Bone marrow (tissue), 2 donors: Measurements from ENCODE around the gene POGK.
"Not testable (repeated sequence)": the region's sequence is repeated elsewhere in the genome, so short reads cannot be mapped to it uniquely, and the experiment has no call there.

ENCODE experiments used
- DNase-seq, 2 donors: peaks; one replicate each; lab custom pipeline; 2025; lab: John Stamatoyannopoulos, UW

The POGK gene

DNA sequence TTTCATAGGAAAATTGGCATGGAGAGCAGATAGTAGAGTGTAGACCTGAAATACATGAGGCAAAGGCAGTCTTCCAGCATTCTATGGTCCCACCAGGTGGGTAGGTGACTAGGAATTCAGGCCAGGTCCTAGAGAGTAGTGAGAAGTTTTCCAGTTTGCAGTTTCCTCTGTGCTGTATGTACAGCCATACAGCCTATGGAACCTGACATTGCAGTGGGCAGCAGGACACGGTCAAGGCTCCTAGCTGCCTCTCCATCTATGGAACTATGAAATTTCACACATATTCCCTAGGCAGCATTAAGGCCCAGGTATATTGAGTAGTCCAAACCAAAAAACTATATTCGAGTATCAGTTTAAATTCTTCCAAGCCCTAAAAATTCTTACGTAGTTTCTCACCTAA, 16.3 kb downstream of the POGK start:
- DNase-seq = no peak

DNA sequence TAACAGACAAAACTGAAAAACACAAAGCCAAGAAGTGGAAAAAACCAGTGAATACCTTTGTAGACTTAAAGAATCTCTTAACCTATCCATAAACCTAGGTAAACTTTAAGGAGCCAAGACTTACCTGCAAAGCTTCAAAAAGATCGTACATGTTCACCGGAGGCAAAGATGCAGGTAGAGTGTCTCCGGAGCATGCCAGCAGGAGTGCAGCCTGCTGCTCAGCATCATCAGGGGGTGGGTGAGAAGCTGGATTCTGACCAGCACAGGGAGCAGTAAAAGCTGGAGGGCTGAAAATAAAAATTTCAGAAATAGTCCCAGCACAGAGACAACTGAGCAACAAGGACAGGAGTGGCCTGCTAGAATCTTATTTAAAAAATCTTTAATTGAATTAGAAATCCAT, 18.7 kb downstream of the POGK start:
- no peak for DNase-seq

GRCh38 chr1:166858726-166859419, 19.6 kb downstream of the POGK start:
- DNase-seq = no peak

GRCh38 chr1:166859597-166859996, 20.3 kb downstream of the POGK start:
- no peak for DNase-seq

DNA sequence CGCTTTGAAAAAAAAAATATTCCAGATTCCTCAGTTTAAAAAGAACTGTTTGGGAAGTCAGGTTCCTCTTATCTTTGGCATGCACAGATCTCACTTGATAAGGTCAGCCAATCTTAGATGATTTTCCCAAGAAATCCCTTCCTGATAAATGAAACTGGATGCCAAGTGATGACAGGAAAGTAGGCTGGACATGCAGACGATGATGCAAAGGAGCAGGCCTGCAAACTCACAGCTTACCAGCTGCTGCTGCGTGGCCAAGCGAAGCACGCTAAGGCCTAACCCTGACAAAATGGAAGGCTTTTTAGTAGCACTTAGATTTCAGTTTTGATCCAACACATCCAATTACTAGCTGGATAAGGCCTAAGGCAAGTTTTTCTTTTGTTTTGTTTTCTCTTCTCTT, 26.7 kb downstream of the POGK start:
- DNase-seq = no peak

DNA sequence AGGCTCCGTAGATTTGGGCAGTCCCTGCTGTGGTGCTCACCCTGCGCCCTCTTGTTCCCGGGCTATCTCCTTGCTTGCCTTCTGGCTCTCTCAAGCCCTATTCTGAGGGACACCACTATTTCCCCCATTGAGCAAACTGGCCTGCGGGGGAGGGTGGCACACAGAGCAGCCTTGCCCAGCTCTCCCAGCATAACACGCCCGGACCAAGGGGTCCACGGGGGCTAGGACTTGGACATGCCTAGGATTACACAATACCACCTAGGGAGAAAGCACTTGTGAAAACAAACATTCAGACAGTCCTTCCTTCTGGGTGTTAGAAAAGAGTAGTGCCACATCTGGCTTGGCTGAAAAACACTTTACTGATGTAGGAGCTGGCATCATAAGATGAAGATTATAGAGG, 29.4 kb downstream of the POGK start:
- DNase-seq = no peak

GRCh38 chr1:166869318-166870099, 30.2 kb downstream of the POGK start:
- no peak for DNase-seq

- no peak for DNase-seq
Observed at GRCh38 chr1:166870584-166870983, 31.3 kb downstream of the POGK start.

- no peak for DNase-seq
Observed at GRCh38 chr1:166874464-166874863, 35.2 kb downstream of the POGK start.

- no peak for DNase-seq
Observed at GRCh38 chr1:166875302-166875733, 36.0 kb downstream of the POGK start.

DNA sequence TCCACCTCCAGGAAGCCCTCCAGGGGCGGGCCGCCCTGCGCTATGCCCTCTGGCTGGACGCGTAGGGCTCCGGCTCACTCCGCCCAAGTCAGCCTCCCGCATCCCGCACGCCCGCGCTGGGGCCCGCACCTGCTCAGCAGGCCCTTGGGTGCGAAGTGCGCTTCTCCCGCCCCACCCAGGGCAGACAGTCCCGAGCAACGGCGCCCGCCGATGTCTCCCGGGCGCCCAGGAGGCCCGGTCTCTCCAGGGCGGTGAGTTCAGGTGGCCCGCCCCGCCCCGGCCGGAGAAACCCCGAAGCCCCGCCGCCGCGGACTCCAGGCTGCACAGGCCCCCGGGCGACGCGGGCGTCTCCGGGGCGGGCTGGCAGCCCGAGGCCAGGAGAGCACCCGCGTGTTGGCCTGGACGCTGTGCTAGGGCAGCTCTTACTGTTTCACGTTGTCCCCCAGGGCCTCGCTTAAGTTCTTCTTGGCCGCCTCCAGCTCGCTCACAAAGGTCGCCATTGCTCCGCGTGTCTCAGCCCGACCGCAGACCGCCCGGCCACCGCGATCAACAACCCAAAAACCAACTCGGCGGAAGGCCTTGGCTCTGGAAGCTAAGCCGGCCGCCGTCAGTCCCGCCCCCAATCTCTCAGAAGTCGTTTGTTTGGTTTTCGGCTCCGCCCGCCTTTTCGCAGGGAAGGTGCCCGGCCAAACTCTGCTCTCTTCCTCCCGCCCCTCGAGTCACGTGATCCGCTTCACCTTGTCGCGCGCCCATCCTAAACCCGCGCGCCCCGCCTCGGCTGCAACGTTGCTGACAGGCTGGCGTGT, 36.7 kb downstream of the POGK start, which contains the start of gene TADA1:
TSS of gene TADA1 (minus strand) at position 531 of the 806 bp plus-strand sequence. CDS start at position 500, 31 bp downstream.
- DNase-seq = peak; percentile 80 to 100

DNA sequence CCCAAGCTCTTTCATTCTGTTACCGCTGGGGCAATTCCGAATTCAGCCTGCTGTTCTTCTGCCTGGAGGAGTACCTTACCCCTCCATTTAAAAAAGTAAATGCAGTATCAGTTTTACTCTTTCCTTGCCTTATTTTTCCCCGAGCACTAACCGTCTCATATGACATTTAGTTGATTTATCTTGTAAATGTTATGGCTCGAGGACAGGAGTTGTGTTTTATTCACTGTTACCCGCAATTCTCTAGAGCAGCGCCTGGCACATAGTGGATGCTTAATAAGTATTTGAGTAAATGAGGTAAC, 37.2 kb downstream of the POGK start:
- no peak for DNase-seq

DNA sequence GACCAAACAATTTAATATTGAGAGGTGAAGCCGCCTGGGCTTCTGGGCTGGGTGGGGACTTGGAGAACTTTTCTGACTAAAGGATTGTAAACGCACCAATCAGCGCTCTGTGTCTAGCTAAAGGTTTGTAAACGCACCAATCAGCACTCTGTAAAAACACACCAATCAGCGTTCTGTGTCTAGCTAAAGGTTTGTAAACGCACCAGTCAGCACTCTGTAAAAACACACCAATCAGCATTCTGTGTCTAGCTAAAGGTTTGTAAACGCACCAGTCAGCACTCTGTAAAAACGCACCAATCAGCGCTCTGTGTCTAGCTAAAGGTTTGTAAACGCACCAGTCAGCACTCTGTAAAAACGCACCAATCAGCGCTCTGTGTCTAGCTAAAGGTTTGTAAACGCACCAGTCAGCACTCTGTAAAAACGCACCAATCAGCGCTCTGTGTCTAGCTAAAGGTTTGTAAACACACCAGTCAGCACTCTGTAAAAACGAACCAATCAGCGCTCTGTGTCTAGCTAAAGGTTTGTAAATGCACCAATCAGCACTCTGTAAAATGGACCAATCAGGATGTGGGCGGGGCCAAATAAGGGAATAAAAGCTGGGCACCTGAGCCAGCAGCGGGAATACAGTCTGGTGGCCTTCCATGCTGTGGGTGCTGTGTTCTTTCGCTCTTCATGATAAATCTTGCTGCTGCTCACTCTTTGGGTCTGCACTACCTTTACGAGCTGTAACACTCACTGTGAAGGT, 39.1 kb downstream of the POGK start:
- DNase-seq = not testable (repeated sequence)

GRCh38 chr1:166882893-166883292, 43.6 kb downstream of the POGK start:
- DNase-seq = no peak

- peak in 1 of 2 donors; percentile 6 for DNase-seq
Observed at GRCh38 chr1:166884040-166884642, 44.9 kb downstream of the POGK start.

- DNase-seq = no peak
Observed at GRCh38 chr1:166884971-166885370, 45.7 kb downstream of the POGK start.

GRCh38 chr1:166888373-166889111, 49.3 kb downstream of the POGK start:
- no peak for DNase-seq

DNA sequence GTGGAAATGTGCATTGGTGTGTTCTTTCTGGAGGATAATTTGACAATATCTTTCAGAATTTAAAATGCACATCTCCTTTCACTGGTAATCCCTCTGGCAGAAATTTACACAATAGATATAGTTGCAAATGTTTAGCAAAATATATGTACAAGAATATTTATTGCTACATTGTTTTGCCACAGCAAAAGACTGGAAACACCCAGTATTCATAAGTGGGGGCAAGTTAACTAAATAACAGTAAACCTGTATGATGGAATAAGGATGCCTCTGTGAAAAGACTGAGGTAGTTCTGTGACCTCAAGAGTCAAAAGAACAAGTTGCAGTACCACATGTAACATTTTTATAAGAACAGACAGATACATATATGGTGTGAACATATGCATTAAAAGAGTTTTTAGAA, 50.5 kb downstream of the POGK start:
- DNase-seq = no peak

- DNase-seq = no peak
Observed at GRCh38 chr1:166895766-166896165, 56.5 kb downstream of the POGK start.

GRCh38 chr1:166899769-166900168, 60.5 kb downstream of the POGK start:
- no peak for DNase-seq

DNA sequence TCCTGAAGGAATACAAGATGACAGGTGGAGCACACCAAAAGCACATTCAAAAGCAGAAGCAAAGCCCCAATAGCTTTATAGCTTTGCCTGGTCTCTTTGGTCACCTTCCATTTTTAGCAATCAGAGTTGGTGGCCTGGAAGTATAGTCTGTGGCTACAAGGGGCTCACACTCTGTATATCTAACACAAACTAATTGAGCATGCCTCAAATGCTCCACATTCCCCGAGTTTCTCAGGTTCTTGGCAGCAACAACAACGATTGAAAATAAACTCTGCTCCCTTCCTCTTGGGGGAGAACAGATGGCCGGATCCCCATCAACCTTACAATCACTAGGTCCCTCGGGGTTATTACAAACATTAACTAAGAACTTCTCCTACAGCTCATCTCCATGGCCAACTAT, 61.7 kb downstream of the POGK start:
- DNase-seq = no peak
